ENCODE measurements around the gene ZNF524. TPM values are rescaled to one million over a fixed set of nuclear protein-coding genes. Genes with fewer than 3 reads are reported as not detected.

Gene ZNF524
- total RNA-seq, 2 donors from 2014 or later = 30.2 to 54.8 TPM

DNA sequence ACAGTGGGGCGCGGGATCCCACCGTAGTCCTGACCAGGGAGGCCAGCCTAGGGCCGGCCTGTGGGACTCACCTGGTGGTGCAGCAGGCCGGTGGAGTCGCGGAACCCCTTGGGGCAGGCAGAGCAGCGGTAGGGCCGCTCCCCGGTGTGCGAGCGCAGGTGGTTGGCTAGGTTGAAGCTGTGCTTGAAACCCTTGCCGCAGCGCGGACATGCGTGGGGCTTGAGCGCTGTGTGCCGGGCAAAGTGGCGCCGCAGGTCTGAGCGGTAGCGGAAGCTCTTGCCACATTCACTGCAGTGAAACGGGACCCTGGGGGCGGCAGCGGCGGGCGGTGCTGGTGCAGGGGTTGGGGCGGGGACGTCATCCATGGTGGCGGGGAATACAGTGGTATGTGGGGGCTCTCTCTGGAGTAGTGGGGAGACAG, 2.6 kb upstream of the ZNF524 start:
- Histone ChIP-seq H3K36me3 (no peaks in the 10 kb centered on the region), H3K4me3 (no peak overlapping the region), H3K4me1 (replicated peaks) (peaks cover 4% of the 10 kb centered on the region), H3K27me3 (replicated peaks; ENCODE audit: insufficient read depth) (no peaks in the 10 kb centered on the region), H3K27ac (no peak overlapping the region), H3K9me3 (no peaks in the 10 kb centered on the region)
- TF ChIP-seq POLR2A (IDR thresholded peaks at IDR 0.05) (no peak), POLR2AphosphoS5 (IDR thresholded peaks at IDR 0.05) (no peak)
- TF ChIP-seq, protein P1, sequence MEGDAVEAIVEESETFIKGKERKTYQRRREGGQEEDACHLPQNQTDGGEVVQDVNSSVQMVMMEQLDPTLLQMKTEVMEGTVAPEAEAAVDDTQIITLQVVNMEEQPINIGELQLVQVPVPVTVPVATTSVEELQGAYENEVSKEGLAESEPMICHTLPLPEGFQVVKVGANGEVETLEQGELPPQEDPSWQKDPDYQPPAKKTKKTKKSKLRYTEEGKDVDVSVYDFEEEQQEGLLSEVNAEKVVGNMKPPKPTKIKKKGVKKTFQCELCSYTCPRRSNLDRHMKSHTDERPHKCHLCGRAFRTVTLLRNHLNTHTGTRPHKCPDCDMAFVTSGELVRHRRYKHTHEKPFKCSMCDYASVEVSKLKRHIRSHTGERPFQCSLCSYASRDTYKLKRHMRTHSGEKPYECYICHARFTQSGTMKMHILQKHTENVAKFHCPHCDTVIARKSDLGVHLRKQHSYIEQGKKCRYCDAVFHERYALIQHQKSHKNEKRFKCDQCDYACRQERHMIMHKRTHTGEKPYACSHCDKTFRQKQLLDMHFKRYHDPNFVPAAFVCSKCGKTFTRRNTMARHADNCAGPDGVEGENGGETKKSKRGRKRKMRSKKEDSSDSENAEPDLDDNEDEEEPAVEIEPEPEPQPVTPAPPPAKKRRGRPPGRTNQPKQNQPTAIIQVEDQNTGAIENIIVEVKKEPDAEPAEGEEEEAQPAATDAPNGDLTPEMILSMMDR (IDR thresholded peaks at IDR 0.05) = no peak
- intact Hi-C loops (cut with DNase I) = no loop called here
- 95% methylated on average over 30 of the region's 30 CpGs for WGBS
- no peak for DNase-seq (ENCODE audit: low spot score)

DNA sequence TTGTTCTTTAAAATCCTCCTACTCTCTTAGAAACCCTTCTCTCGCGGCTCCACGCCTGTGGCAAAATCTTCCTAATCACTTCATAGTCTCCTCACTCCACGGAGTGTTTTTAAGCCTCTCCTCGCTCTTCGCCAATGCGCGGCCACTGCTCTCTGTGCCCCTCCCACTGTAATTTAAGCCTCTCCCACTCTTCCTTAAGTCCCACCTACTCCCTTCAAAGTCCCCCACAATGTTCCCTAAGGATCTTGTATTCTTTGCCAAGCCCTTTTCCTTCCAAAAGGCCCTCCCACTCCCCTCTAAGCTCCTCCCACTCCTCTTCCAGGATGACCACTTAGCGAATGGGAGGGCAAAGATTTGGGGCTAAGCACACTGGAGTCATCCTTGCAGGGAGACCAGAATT, 2.1 kb upstream of the ZNF524 start:
- Histone ChIP-seq H3K4me3 (no peak overlapping the region), H3K27me3 (replicated peaks; ENCODE audit: insufficient read depth) (no peaks in the 10 kb centered on the region), H3K27ac (no peak overlapping the region), H3K9me3 (no peaks in the 10 kb centered on the region), H3K36me3 (no peaks in the 10 kb centered on the region), H3K4me1 (replicated peaks) (peaks cover 4% of the 10 kb centered on the region)
- no peak for DNase-seq (ENCODE audit: low spot score)
- TF ChIP-seq POLR2AphosphoS5 (IDR thresholded peaks at IDR 0.05) = no peak
- intact Hi-C loops (cut with DNase I) = no loop called here
- WGBS = 84% methylated on average over 9 of the region's 9 CpGs

DNA sequence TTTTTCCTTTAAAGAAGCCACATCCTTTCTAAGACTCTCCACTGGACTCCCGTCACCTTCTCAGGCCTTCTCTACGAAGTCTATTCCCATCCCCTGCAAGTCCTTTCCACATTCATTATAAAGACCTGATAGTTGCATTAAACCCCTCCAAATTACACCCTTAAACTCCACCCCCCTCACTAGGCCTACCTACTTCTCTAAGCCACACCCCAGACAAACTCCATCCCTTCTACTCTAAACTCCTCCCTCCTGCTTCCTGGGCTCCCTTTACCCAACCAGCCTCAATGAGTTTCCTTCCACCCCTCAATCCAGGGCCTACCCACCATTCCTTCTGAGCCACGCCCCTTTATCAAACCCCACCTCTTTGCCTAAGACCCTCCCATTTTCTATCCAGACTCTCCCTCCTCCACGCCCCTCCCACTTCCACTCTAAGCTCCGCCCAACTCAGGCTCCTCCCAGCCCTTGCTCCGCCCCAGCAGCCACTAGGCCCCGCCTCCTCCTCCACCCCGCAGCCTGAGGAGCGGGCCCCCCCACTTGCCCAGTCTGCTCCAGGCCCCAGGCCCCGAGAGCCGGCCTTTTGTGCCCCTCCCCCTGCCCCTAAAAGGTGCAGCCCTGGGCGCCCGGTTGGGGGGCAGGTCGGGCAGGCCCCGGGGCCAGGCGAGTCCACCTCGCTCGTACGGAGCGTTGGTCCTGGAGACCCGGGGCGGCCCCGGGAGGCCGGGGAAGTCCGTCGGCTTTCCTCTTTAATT, 1.2 kb upstream of the ZNF524 start:
- H3K27ac ChIP-seq = peak overlapping the region; percentile 92 to 98
- peak overlapping the region; percentile 53 to 87 for H3K4me3 ChIP-seq
- no peaks in the 10 kb centered on the region for H3K27me3 ChIP-seq (replicated peaks; ENCODE audit: insufficient read depth)
- 7% methylated on average over 26 of the region's 26 CpGs for WGBS
- H3K4me1 ChIP-seq (replicated peaks) = peaks cover 4% of the 10 kb centered on the region
- peak; percentile 88 for DNase-seq (ENCODE audit: low spot score)
- TF ChIP-seq POLR2A (IDR thresholded peaks at IDR 0.05) (peak; percentile 39), POLR2AphosphoS5 (IDR thresholded peaks at IDR 0.05) (peak; percentile 3)
- TF ChIP-seq, protein P1 (IDR thresholded peaks at IDR 0.05) = no peak
- no peaks in the 10 kb centered on the region for H3K9me3 ChIP-seq
- intact Hi-C loops (cut with DNase I) = no loop called here
- H3K36me3 ChIP-seq = no peaks in the 10 kb centered on the region

DNA sequence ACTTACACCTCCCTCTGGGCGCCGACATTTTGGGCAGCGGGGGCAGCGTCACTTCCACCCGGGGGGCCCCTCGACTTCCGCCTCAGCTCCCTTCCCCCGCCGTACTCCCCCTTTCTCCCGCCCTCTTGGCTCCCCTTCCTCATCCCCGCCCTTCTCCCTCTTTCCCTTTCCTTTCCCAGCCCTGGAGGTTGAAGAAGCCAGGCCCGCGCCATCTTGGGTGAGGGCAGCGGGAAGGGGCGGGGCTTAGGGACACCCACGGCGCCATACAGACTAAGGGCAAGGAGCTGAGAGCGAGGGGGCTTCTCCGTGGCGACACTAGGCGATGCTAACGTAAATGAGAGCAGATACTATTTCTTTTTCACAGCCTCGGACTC, 633 bp upstream of the ZNF524 start, which contains the start of gene FIZ1:
Gene FIZ1 (minus strand): TSS at position 50 of the 374 bp plus-strand sequence. CDS start 1,652 bp downstream, outside the sequence.
- peaks cover 4% of the 10 kb centered on the region for H3K4me1 ChIP-seq (replicated peaks)
- peak; percentile 98 for DNase-seq (ENCODE audit: low spot score)
- TF ChIP-seq POLR2AphosphoS5 (IDR thresholded peaks at IDR 0.05) = peak; percentile 91
- TF ChIP-seq, protein P1 (IDR thresholded peaks at IDR 0.05) = no peak
- H3K4me3 ChIP-seq = peak within 1 kb of the TSS; percentile 53 to 87
- under 1% methylated on average over 23 of the region's 23 CpGs for WGBS
- no peaks in the 10 kb centered on the region for H3K36me3 ChIP-seq
- intact Hi-C loops (cut with DNase I) = no loop called here
- no peaks in the 10 kb centered on the region for H3K27me3 ChIP-seq (replicated peaks; ENCODE audit: insufficient read depth)
- no peaks in the 10 kb centered on the region for H3K9me3 ChIP-seq
- H3K27ac ChIP-seq = peak within 1 kb of the TSS; percentile 92 to 98

DNA sequence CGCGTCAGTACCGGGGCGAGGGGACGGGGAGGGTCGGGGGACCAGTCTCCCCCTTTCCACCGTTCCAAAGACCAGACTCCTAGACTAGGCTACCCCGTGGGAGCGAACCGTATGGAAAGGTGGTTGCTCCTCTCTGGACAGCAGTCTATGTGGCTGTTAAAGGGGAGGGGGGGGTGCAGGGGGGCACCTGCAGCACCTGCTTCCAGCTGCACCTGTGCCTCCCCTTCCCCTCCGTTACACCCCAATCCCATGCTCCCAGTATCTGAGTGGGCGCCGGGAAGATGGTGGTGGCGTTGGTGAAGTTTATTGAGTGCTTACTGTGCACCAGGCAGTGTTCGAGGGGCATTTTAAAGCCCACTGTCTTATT, 557 bp downstream of the ZNF524 start:
- Histone ChIP-seq H3K36me3 (no peaks in the 10 kb centered on the region), H3K27ac (peak overlapping the region; percentile 92 to 98), H3K4me3 (peak overlapping the region; percentile 53 to 87), H3K27me3 (replicated peaks; ENCODE audit: insufficient read depth) (no peaks in the 10 kb centered on the region), H3K4me1 (replicated peaks) (peaks cover 4% of the 10 kb centered on the region), H3K9me3 (no peaks in the 10 kb centered on the region)
- TF ChIP-seq POLR2AphosphoS5 (IDR thresholded peaks at IDR 0.05) (no peak), POLR2A (IDR thresholded peaks at IDR 0.05) (no peak)
- TF ChIP-seq, protein P1 (IDR thresholded peaks at IDR 0.05) = no peak
- WGBS = 6% methylated on average over 12 of the region's 15 CpGs
- DNase-seq (ENCODE audit: low spot score) = no peak
- intact Hi-C loops (cut with DNase I) = loop anchor here (10.0 kb wide), 1 partner anchor 486 kb away; the partner anchor contains the start of gene PPP1R12C

Measured in prostate gland (tissue), 2 donors.